ENCODE results near the gene ATOSA. TPM values are rescaled to one million over a fixed set of nuclear protein-coding genes. Genes with fewer than 3 reads are reported as not detected.

ATOSA gene
- total RNA-seq, 1 experiment from 2014 or later = 9.0 TPM

GRCh38 chr15:52682200-52682599 lies 3.0 kb upstream of the ATOSA start:
- no peak for DNase-seq (ENCODE audit: low spot score)

GRCh38 chr15:52681441-52681840 lies 2.3 kb upstream of the ATOSA start:
- no peak for DNase-seq (ENCODE audit: low spot score)

GRCh38 chr15:52680761-52681160 lies 1.6 kb upstream of the ATOSA start:
- DNase-seq (ENCODE audit: low spot score) = no peak

- peak; percentile 18 for DNase-seq (ENCODE audit: low spot score)
Observed at GRCh38 chr15:52680041-52680391, 828 bp upstream of the ATOSA start.

- DNase-seq (ENCODE audit: low spot score) = peak; percentile 6
Observed at GRCh38 chr15:52678468-52679231, 538 bp downstream of the ATOSA start.

- peak; percentile 54 for DNase-seq (ENCODE audit: low spot score)
Observed at GRCh38 chr15:52677593-52678467, 1.4 kb downstream of the ATOSA start.

GRCh38 chr15:52674831-52675230 lies 4.4 kb downstream of the ATOSA start:
- no peak for DNase-seq (ENCODE audit: low spot score)

- no peak for DNase-seq (ENCODE audit: low spot score)
Observed at GRCh38 chr15:52673734-52674133, 5.5 kb downstream of the ATOSA start.

- DNase-seq (ENCODE audit: low spot score) = no peak
Observed at GRCh38 chr15:52673312-52673711, 5.9 kb downstream of the ATOSA start.

GRCh38 chr15:52672661-52673060 lies 6.5 kb downstream of the ATOSA start:
- no peak for DNase-seq (ENCODE audit: low spot score)

- no peak for DNase-seq (ENCODE audit: low spot score)
Observed at GRCh38 chr15:52670087-52670486, 9.1 kb downstream of the ATOSA start.

- DNase-seq (ENCODE audit: low spot score) = no peak
Observed at GRCh38 chr15:52668133-52668532, 11.1 kb downstream of the ATOSA start.

- DNase-seq (ENCODE audit: low spot score) = no peak
Observed at GRCh38 chr15:52667597-52667996, 11.6 kb downstream of the ATOSA start.

GRCh38 chr15:52663536-52664294 lies 15.5 kb downstream of the ATOSA start:
- no peak for DNase-seq (ENCODE audit: low spot score)

GRCh38 chr15:52661909-52662308 lies 17.3 kb downstream of the ATOSA start:
- no peak for DNase-seq (ENCODE audit: low spot score)

GRCh38 chr15:52660192-52660591 lies 19.0 kb downstream of the ATOSA start:
- no peak for DNase-seq (ENCODE audit: low spot score)

GRCh38 chr15:52658955-52659354 lies 20.2 kb downstream of the ATOSA start:
- DNase-seq (ENCODE audit: low spot score) = no peak

GRCh38 chr15:52657338-52657737 lies 21.9 kb downstream of the ATOSA start:
- peak; percentile 32 for DNase-seq (ENCODE audit: low spot score)

GRCh38 chr15:52656412-52656811 lies 22.8 kb downstream of the ATOSA start:
- DNase-seq (ENCODE audit: low spot score) = no peak

GRCh38 chr15:52653431-52653964 lies 25.7 kb downstream of the ATOSA start:
- peak; percentile 55 for DNase-seq (ENCODE audit: low spot score)

GRCh38 chr15:52652984-52653383 lies 26.2 kb downstream of the ATOSA start:
- peak; percentile 6 for DNase-seq (ENCODE audit: low spot score)

GRCh38 chr15:52652286-52652685 lies 26.9 kb downstream of the ATOSA start:
- DNase-seq (ENCODE audit: low spot score) = no peak
